WTC11 (cell line): ENCODE measurements around the gene FARP2. TPM values are rescaled to one million over a fixed set of nuclear protein-coding genes. Genes with fewer than 3 reads are reported as not detected.

Experiments
- ATAC-seq: fragments of 200-7000 bp; cut with Tn5 transposase; 2 replicates; pipeline ENCODE4 v1.10.0; 2021; ENCODE audit warnings: mild to moderate bottlenecking, moderate library complexity
- CTCF ChIA-PET: fragments of 300-600 bp; sonication (Branson Sonifier 250); formaldehyde crosslinking; loops from one replicate; lab custom pipeline; 2021; ENCODE audit warnings: antibody characterized with exemption; lab: Charles Lee
- POLR2A ChIA-PET: fragments of 350-600 bp; sonication (Branson Sonifier 250); formaldehyde crosslinking; loops from one replicate; lab custom pipeline; 2021; ENCODE audit warnings: antibody characterized with exemption; lab: Charles Lee
- DNase-seq: peaks from one replicate; pipeline ENCODE4 v3.0.0; 2021; ENCODE audit warnings: low spot score
- H3K27ac Mint-ChIP-seq: 2 replicates; pipeline ENCODE4 v1.8.0; 2021; ENCODE audit warnings: mixed read lengths
- H3K27me3 Mint-ChIP-seq: 2 replicates; pipeline ENCODE4 v1.8.0; 2021; ENCODE audit warnings: low read depth, mild to moderate bottlenecking, moderate library complexity, mixed read lengths
- H3K36me3 Mint-ChIP-seq: 2 replicates; pipeline ENCODE4 v1.8.0; 2021; ENCODE audit warnings: mixed read lengths
- H3K4me1 Mint-ChIP-seq: 2 replicates; pipeline ENCODE4 v1.8.0; 2022; ENCODE audit warnings: mixed read lengths
- H3K4me3 Mint-ChIP-seq: 2 replicates; pipeline ENCODE4 v1.8.0; 2021; ENCODE audit warnings: mild to moderate bottlenecking, moderate library complexity, mixed read lengths
- H3K9me3 Mint-ChIP-seq: 2 replicates; pipeline ENCODE4 v1.8.0; 2021; ENCODE audit warnings: mixed read lengths
- ELF4 ChIP-seq: sonication (generic); formaldehyde crosslinking; IDR thresholded peaks from 2 replicates; pipeline ENCODE4 v1.8.1; 2022; ENCODE audit warnings: low read depth, mild to moderate bottlenecking, moderate library complexity, missing genetic modification reagents
- GABPB1 ChIP-seq: sonication (generic); formaldehyde crosslinking; IDR thresholded peaks from 2 replicates; pipeline ENCODE4 v1.8.1; 2023; ENCODE audit warnings: mild to moderate bottlenecking, missing genetic modification reagents
- HMGA2 ChIP-seq: fragments of 250-450 bp; sonication (Bioruptor Pico); IDR thresholded peaks from 2 replicates; pipeline ENCODE4 v1.4.0; 2021; ENCODE audit warnings: mild to moderate bottlenecking, moderate library complexity
- JUN ChIP-seq: sonication (generic); formaldehyde crosslinking; IDR thresholded peaks from 2 replicates; pipeline ENCODE4 v1.8.0; 2023; ENCODE audit warnings: mild to moderate bottlenecking, missing genetic modification reagents
- OVOL2 ChIP-seq: fragments of 250-450 bp; sonication (Bioruptor Pico); IDR thresholded peaks from 2 replicates; pipeline ENCODE4 v1.9.0; 2021; ENCODE audit warnings: mild to moderate bottlenecking, borderline replicate concordance
- PRRX2 ChIP-seq: fragments of 250-450 bp; sonication (Bioruptor Pico); IDR thresholded peaks from 2 replicates; pipeline ENCODE4 v1.8.0; 2021; ENCODE audit warnings: mild to moderate bottlenecking
- RORB ChIP-seq: fragments of 250-450 bp; sonication (Bioruptor Pico); IDR thresholded peaks from 2 replicates; pipeline ENCODE4 v1.9.0; 2021; ENCODE audit warnings: mild to moderate bottlenecking
- total RNA-seq: library from RNA; stranded (reverse); gene quantifications from 3 replicates; pipeline ENCODE4 v1.2.3, GENCODE V29; 2021
- TF ChIP-seq, protein P1 (sequence below): sonication (generic); formaldehyde crosslinking; IDR thresholded peaks from 2 replicates; pipeline ENCODE4 v1.8.1; 2022; ENCODE audit warnings: low read depth, mild to moderate bottlenecking, moderate library complexity, missing genetic modification reagents, borderline replicate concordance
- TF ChIP-seq, protein P2 (sequence below): sonication (generic); formaldehyde crosslinking; IDR thresholded peaks from 2 replicates; pipeline ENCODE4 v1.8.0; 2022; ENCODE audit warnings: mild to moderate bottlenecking, missing genetic modification reagents
- TF ChIP-seq, protein P3 (sequence below): sonication (generic); formaldehyde crosslinking; IDR thresholded peaks from 2 replicates; pipeline ENCODE4 v1.8.0; 2022; ENCODE audit warnings: missing genetic modification reagents
- TF ChIP-seq, protein P4 (sequence below): fragments of 250-450 bp; sonication (Bioruptor Pico); IDR thresholded peaks from 2 replicates; pipeline ENCODE4 v1.8.0; 2021; ENCODE audit warnings: mild to moderate bottlenecking
- TF ChIP-seq, protein P5 (sequence below): fragments of 250-450 bp; sonication (Bioruptor Pico); conservative IDR thresholded peaks from 2 replicates; pipeline ENCODE4 v1.9.0; 2021; ENCODE audit warnings: mild to moderate bottlenecking
- TF ChIP-seq, protein P6 (sequence below): sonication (generic); formaldehyde crosslinking; IDR thresholded peaks from 2 replicates; pipeline ENCODE4 v1.8.0; 2022; ENCODE audit warnings: mild to moderate bottlenecking, missing genetic modification reagents

FARP2 gene
- total RNA-seq, 1 experiment from 2014 or later = 37.8 TPM

DNA sequence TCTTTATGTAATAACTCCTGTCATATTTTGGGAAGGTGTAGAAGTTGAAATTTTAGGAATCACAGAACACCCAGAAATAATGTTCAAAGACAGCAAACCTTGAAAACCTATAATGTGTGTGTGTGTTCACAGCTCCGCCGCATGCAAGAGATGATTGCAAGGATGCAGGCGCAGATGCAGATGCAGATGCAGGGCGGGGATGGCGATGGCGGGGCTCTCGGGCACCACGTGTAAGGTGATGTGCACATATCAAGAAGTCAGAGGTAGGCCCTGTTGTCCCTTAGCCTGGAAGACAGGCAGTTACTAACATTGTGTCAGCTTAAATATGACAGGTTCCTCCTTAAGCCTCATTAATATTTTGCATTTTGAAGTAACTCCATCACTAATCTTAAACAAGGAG, 6.1 kb upstream of the FARP2 start (continued):
- TF ChIP-seq, protein P1, sequence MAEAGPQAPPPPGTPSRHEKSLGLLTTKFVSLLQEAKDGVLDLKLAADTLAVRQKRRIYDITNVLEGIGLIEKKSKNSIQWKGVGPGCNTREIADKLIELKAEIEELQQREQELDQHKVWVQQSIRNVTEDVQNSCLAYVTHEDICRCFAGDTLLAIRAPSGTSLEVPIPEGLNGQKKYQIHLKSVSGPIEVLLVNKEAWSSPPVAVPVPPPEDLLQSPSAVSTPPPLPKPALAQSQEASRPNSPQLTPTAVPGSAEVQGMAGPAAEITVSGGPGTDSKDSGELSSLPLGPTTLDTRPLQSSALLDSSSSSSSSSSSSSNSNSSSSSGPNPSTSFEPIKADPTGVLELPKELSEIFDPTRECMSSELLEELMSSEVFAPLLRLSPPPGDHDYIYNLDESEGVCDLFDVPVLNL = no peak
- TF ChIP-seq PRRX2 (CRISPR knock-in tag) (no peak), GABPB1 (no peak)

DNA sequence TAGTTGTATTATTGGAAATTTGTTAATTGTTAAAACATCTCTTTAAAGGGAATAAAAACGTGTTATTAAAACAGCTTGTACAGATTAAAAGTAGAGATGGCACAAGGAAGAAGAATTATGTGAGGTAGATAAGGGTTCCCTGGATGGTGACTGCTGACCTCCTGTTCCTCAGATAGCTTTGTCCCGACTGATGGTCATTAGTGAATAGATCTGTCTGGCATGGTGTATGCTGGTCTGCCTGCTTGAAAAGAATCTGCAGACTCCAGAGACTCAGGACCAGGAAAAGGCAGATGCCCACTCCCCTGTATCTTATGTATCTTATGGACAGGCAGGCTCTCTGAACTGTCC, 5.6 kb upstream of the FARP2 start:
- Mint-ChIP-seq H3K27ac (0 out of 2 replicates have a peak overlapping the region, but pooled peaks have one; percentile 3), H3K4me3 (no peak overlapping the region), H3K36me3 (peaks cover 73% of the 10 kb centered on the region), H3K27me3 (no peaks in the 10 kb centered on the region), H3K4me1 (peaks cover 14% of the 10 kb centered on the region), H3K9me3 (no peaks in the 10 kb centered on the region)
- DNase-seq (no peak), ATAC-seq (no peak)
- CTCF ChIA-PET = interaction anchor here (0.6 kb wide), 1 partner anchor 45 kb away, joined by 4 read pairs; no protein-coding TSS in a partner anchor
- TF ChIP-seq, protein P1 = no peak
- TF ChIP-seq ELF4 (CRISPR knock-in tag) = no peak
- TF ChIP-seq, protein P2, sequence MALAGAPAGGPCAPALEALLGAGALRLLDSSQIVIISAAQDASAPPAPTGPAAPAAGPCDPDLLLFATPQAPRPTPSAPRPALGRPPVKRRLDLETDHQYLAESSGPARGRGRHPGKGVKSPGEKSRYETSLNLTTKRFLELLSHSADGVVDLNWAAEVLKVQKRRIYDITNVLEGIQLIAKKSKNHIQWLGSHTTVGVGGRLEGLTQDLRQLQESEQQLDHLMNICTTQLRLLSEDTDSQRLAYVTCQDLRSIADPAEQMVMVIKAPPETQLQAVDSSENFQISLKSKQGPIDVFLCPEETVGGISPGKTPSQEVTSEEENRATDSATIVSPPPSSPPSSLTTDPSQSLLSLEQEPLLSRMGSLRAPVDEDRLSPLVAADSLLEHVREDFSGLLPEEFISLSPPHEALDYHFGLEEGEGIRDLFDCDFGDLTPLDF (CRISPR knock-in tag) = no peak
- TF ChIP-seq, protein P3, sequence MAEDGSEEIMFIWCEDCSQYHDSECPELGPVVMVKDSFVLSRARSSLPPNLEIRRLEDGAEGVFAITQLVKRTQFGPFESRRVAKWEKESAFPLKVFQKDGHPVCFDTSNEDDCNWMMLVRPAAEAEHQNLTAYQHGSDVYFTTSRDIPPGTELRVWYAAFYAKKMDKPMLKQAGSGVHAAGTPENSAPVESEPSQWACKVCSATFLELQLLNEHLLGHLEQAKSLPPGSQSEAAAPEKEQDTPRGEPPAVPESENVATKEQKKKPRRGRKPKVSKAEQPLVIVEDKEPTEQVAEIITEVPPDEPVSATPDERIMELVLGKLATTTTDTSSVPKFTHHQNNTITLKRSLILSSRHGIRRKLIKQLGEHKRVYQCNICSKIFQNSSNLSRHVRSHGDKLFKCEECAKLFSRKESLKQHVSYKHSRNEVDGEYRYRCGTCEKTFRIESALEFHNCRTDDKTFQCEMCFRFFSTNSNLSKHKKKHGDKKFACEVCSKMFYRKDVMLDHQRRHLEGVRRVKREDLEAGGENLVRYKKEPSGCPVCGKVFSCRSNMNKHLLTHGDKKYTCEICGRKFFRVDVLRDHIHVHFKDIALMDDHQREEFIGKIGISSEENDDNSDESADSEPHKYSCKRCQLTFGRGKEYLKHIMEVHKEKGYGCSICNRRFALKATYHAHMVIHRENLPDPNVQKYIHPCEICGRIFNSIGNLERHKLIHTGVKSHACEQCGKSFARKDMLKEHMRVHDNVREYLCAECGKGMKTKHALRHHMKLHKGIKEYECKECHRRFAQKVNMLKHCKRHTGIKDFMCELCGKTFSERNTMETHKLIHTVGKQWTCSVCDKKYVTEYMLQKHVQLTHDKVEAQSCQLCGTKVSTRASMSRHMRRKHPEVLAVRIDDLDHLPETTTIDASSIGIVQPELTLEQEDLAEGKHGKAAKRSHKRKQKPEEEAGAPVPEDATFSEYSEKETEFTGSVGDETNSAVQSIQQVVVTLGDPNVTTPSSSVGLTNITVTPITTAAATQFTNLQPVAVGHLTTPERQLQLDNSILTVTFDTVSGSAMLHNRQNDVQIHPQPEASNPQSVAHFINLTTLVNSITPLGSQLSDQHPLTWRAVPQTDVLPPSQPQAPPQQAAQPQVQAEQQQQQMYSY (CRISPR knock-in tag) = no peak
- TF ChIP-seq HMGA2 (CRISPR knock-in tag) = no peak
- TF ChIP-seq, protein P4, sequence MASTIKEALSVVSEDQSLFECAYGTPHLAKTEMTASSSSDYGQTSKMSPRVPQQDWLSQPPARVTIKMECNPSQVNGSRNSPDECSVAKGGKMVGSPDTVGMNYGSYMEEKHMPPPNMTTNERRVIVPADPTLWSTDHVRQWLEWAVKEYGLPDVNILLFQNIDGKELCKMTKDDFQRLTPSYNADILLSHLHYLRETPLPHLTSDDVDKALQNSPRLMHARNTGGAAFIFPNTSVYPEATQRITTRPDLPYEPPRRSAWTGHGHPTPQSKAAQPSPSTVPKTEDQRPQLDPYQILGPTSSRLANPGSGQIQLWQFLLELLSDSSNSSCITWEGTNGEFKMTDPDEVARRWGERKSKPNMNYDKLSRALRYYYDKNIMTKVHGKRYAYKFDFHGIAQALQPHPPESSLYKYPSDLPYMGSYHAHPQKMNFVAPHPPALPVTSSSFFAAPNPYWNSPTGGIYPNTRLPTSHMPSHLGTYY (CRISPR knock-in tag) = no peak
- no peak for TF ChIP-seq JUN (CRISPR knock-in tag)
- no peak for TF ChIP-seq PRRX2 (CRISPR knock-in tag)
- POLR2A ChIA-PET = no interaction called here

DNA sequence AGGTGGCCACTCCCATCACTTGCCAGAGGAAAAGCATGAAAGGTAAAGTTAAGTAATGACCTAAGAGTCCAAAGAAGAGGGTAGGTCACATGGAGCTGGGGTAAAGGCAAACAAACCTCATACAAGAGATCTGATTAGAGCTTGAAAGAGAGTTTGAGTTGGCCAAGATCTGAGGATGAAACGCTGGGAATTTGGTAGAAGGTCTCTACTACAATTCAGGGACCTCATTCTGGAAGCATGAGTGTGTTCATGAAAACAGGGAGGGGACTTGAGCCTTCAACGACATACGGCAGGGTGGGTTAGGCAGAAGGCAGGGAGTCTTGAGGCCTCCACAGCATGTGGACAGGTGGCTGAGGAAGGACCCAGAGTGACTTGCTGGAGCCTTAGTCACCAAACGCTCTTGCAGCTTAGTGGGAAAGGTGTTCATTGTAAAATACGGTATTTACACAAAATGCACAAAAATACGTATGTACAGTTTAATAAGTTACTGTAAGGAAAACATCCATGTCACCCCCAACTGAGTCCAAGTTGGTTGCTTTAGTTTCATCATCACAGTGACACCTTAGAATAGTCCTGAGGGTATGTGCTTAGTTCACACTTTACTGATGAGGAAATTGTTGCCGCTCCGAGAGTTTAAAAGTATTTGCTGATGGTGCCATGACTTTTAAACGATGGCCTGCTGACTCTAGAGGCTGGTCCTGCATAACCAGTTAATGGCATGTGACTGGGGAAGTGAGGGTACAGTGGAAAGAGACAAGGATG, 5.0 kb upstream of the FARP2 start:
- CTCF ChIA-PET = no interaction called here
- POLR2A ChIA-PET = no interaction called here
- peaks cover 67% of the 10 kb centered on the region for H3K36me3 Mint-ChIP-seq
- 0 out of 2 replicates have a peak overlapping the region, but pooled peaks have one; percentile 3 for H3K27ac Mint-ChIP-seq
- TF ChIP-seq RORB (CRISPR knock-in tag) = no peak
- TF ChIP-seq, protein P2 (CRISPR knock-in tag) = no peak
- TF ChIP-seq, protein P5, sequence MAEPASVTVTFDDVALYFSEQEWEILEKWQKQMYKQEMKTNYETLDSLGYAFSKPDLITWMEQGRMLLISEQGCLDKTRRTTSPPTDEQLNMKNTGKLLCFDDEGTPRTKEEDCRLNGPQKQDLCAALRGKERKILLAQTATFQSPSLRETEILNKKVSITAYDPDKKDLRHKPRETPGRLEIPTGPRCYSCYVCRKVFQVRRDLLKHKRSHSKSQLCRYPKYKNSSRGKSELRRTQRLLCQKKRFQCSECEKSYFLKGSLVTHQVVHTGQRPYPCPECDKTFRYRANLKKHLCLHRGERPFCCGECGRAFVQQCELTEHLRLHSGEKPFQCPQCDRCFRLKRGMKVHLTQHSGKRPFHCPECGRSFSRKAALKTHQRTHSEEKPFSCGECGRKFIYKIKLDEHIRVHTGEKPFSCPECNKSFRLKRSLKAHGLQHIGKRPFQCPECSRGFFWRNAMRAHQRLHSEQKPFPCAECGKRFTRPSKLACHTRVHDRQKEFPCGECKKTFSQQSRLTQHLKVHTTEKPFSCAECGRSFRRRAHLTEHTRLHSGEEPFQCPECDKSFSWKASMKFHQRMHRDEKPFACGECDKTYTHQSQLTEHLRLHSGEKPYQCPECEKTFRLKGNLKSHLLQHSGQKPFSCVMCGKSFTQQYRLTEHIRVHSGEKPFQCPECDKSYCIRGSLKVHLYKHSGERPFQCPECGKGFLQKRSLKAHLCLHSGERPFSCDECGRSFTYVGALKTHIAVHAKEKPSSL (CRISPR knock-in tag) = no peak
- no peak for TF ChIP-seq PRRX2 (CRISPR knock-in tag)
- TF ChIP-seq, protein P6, sequence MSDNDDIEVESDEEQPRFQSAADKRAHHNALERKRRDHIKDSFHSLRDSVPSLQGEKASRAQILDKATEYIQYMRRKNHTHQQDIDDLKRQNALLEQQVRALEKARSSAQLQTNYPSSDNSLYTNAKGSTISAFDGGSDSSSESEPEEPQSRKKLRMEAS = no peak
- 0 out of 2 replicates have a peak, but pooled peaks have one; percentile 17 for TF ChIP-seq GABPB1
- no peak for TF ChIP-seq OVOL2 (CRISPR knock-in tag)
- ATAC-seq (no peak), DNase-seq (no peak)
- no peak overlapping the region for H3K4me3 Mint-ChIP-seq
- H3K4me1 Mint-ChIP-seq = peaks cover 14% of the 10 kb centered on the region
- H3K9me3 Mint-ChIP-seq = no peaks in the 10 kb centered on the region
- no peaks in the 10 kb centered on the region for H3K27me3 Mint-ChIP-seq
